Endodermal cell (in vitro differentiated cells): ENCODE measurements around the gene ERCC8. TPM values are rescaled to one million over a fixed set of nuclear protein-coding genes. Genes with fewer than 3 reads are reported as not detected.

ENCODE experiments used
- DNase-seq: peaks from one replicate; pipeline ENCODE4 v3.0.0-alpha.2; 2017
- H3K27ac ChIP-seq: 2 replicates; pipeline ENCODE4 v1.5.1; 2013; ENCODE audit warnings: mild to moderate bottlenecking, low read depth, low read length, moderate library complexity
- H3K27me3 ChIP-seq: 2 replicates; pipeline ENCODE4 v1.6.1; 2013; ENCODE audit warnings: mild to moderate bottlenecking, low read length, moderate library complexity; ENCODE audit not compliant: insufficient read depth, control insufficient read depth, poor library complexity, severe bottlenecking
- H3K36me3 ChIP-seq: 2 replicates; pipeline ENCODE4 v1.7.0; 2013; ENCODE audit warnings: mild to moderate bottlenecking, low read length, moderate library complexity; ENCODE audit not compliant: control insufficient read depth, insufficient read depth
- H3K4me1 ChIP-seq: one replicate; pipeline ENCODE4 v1.7.0; 2013; ENCODE audit warnings: low read length; ENCODE audit not compliant: control insufficient read depth, insufficient read depth
- H3K4me3 ChIP-seq: 2 replicates; pipeline ENCODE4 v1.5.1; 2013; ENCODE audit warnings: mild to moderate bottlenecking, low read length, moderate library complexity
- H3K9ac ChIP-seq: 2 replicates; pipeline ENCODE4 v1.6.1; 2013; ENCODE audit warnings: mild to moderate bottlenecking, low read length, moderate library complexity; ENCODE audit not compliant: poor library complexity, severe bottlenecking; ENCODE audit errors: extremely low read depth
- H3K9me3 ChIP-seq: 2 replicates; pipeline ENCODE4 v1.6.1; 2013; ENCODE audit warnings: mild to moderate bottlenecking, low read length, moderate library complexity; ENCODE audit not compliant: control insufficient read depth
- H3K27ac Mint-ChIP-seq: 2 replicates; pipeline ENCODE4 v1.8.0; 2020; ENCODE audit warnings: mixed read lengths
- H3K27me3 Mint-ChIP-seq: 2 replicates; pipeline ENCODE4 v1.8.0; 2021; ENCODE audit warnings: mild to moderate bottlenecking, mixed read lengths; ENCODE audit not compliant: insufficient read depth
- H3K36me3 Mint-ChIP-seq: 2 replicates; pipeline ENCODE4 v1.8.0; 2020; ENCODE audit warnings: low read depth, mixed read lengths
- H3K4me1 Mint-ChIP-seq: 2 replicates; pipeline ENCODE4 v1.8.0; 2020; ENCODE audit warnings: mixed read lengths
- H3K4me3 Mint-ChIP-seq: 2 replicates; pipeline ENCODE4 v1.8.0; 2020; ENCODE audit warnings: mild to moderate bottlenecking, moderate library complexity, mixed read lengths
- H3K9me3 Mint-ChIP-seq: 2 replicates; pipeline ENCODE4 v1.8.0; 2020; ENCODE audit warnings: mild to moderate bottlenecking, mixed read lengths
- CTCF ChIP-seq: fragments of 200-600 bp; sonication (generic); conservative IDR thresholded peaks from 2 replicates; pipeline ENCODE4 v1.5.0; 2021; ENCODE audit warnings: antibody characterized with exemption, mild to moderate bottlenecking
- WGBS, 2 experiments: methylation state at CpG; one replicate each; pipeline versions ENCODE4 v1.1.5 to v1.1.7; 2013; ENCODE audit warnings: missing lambda C conversion rate in 2 of 2, mixed read lengths in 1 of 2; ENCODE audit not compliant: insufficient coverage in 1 of 2, insufficient read length in 1 of 2; 5-methylcytosine and 5-hydroxymethylcytosine counted together
- total RNA-seq, 2 donors: library from RNA; stranded (reverse); fragmentation: NEBNext Ultra II Directional in 1 of 2; extraction: Animal tissue kit (Norgen Biotek cat#: 25700) in 1 of 2; gene quantifications; 2 replicates in 1 of 2; 3 replicates in 1 of 2; pipeline ENCODE4 v1.2.1, GENCODE V29; 2021

Gene ERCC8
- total RNA-seq, 2 donors from 2014 or later = 14.7 to 19.2 TPM

- no peaks in the 10 kb centered on the region for H3K27me3 Mint-ChIP-seq
- H3K4me3 Mint-ChIP-seq = no peak overlapping the region
These were observed 10.4 kb upstream of the ERCC8 start for GRCh38 chr5:60955239-60955638.

GRCh38 chr5:60948738-60949137, 3.9 kb upstream of the ERCC8 start:
- H3K36me3 Mint-ChIP-seq = no peaks in the 10 kb centered on the region
- H3K4me3 Mint-ChIP-seq = no peak overlapping the region
- Histone ChIP-seq H3K9me3 (no peaks in the 10 kb centered on the region), H3K36me3 (no peaks in the 10 kb centered on the region), H3K27me3 (no peaks in the 10 kb centered on the region), H3K4me1 (no peaks in the 10 kb centered on the region), H3K27ac (no peak overlapping the region), H3K4me3 (no peak overlapping the region), H3K9ac (no peak overlapping the region)
- no peak for DNase-seq
- H3K4me1 Mint-ChIP-seq = peaks cover 3% of the 10 kb centered on the region
- peaks cover 10% of the 10 kb centered on the region for H3K27me3 Mint-ChIP-seq
- no peak overlapping the region for H3K27ac Mint-ChIP-seq
- no peaks in the 10 kb centered on the region for H3K9me3 Mint-ChIP-seq
- WGBS, 2 experiments = 89% methylated on average over 1 of the region's 1 CpG; no CpG with 5 or more reads in 1 of the 2 experiments
- TF ChIP-seq CTCF = no peak

More at GRCh38 chr5:60955239-60955638, 10.4 kb upstream of the ERCC8 start:
- Histone ChIP-seq H3K27ac (no peak overlapping the region), H3K27me3 (no peaks in the 10 kb centered on the region), H3K36me3 (no peaks in the 10 kb centered on the region), H3K4me3 (no peak overlapping the region), H3K9ac (no peak overlapping the region), H3K9me3 (peaks cover 10% of the 10 kb centered on the region), H3K4me1 (no peaks in the 10 kb centered on the region)
- Mint-ChIP-seq H3K27ac (no peak overlapping the region), H3K36me3 (no peaks in the 10 kb centered on the region), H3K9me3 (peaks cover 11% of the 10 kb centered on the region), H3K4me1 (no peaks in the 10 kb centered on the region)
- 97 to 100% methylated on average over 2 to 3 of the region's 3 CpGs for WGBS, 2 experiments
- no peak for DNase-seq
- TF ChIP-seq CTCF = no peak

- no peak overlapping the region for H3K4me3 Mint-ChIP-seq
- H3K36me3 ChIP-seq = no peaks in the 10 kb centered on the region
- no peaks in the 10 kb centered on the region for H3K4me1 ChIP-seq
- peak overlapping the region; percentile 97 for H3K4me3 ChIP-seq
- H3K9me3 ChIP-seq = no peaks in the 10 kb centered on the region
- peak overlapping the region; percentile 40 for H3K9ac ChIP-seq
- DNase-seq = peak; percentile 81
- H3K27ac Mint-ChIP-seq = peak overlapping the region; percentile 26
- WGBS, 2 experiments = 15 to 28% methylated on average over 12 to 18 of the region's 18 CpGs
- no peak overlapping the region for H3K27ac ChIP-seq
- H3K36me3 Mint-ChIP-seq = no peaks in the 10 kb centered on the region
- H3K27me3 ChIP-seq = no peaks in the 10 kb centered on the region
- TF ChIP-seq CTCF = no peak
- H3K9me3 Mint-ChIP-seq = no peaks in the 10 kb centered on the region
- H3K27me3 Mint-ChIP-seq = peaks cover 10% of the 10 kb centered on the region
- peaks cover 3% of the 10 kb centered on the region for H3K4me1 Mint-ChIP-seq
These were observed 930 bp upstream of the ERCC8 start for GRCh38 chr5:60945813-60946187.
